ENCODE data around the gene PHACTR3.

The PHACTR3 gene

GRCh38 chr20:59861401-59861800 lies 257.1 kb downstream of the PHACTR3 start:
- no peak overlapping the region for H3K4me3 ChIP-seq (ENCODE audit: control insufficient read depth, low read depth, low read length)
- DNase-seq (ENCODE audit: low read depth): no peak
- TF ChIP-seq CTCF (conservative IDR thresholded peaks at IDR 0.05; ENCODE audit: control insufficient read depth, insufficient read depth, low read depth, low read length): no peak

- no peak for TF ChIP-seq CTCF (conservative IDR thresholded peaks at IDR 0.05; ENCODE audit: control insufficient read depth, insufficient read depth, low read depth, low read length)
- DNase-seq (ENCODE audit: low read depth): no peak
- no peak overlapping the region for H3K4me3 ChIP-seq (ENCODE audit: control insufficient read depth, low read depth, low read length)
These were observed 258.7 kb downstream of the PHACTR3 start for GRCh38 chr20:59863058-59863457.

- DNase-seq (ENCODE audit: low read depth): no peak
- TF ChIP-seq CTCF (conservative IDR thresholded peaks at IDR 0.05; ENCODE audit: control insufficient read depth, insufficient read depth, low read depth, low read length): no peak
- H3K4me3 ChIP-seq (ENCODE audit: control insufficient read depth, low read depth, low read length): no peak overlapping the region
These were observed 260.4 kb downstream of the PHACTR3 start for GRCh38 chr20:59864726-59865125.

GRCh38 chr20:59866338-59866737 lies 262.0 kb downstream of the PHACTR3 start:
- no peak overlapping the region for H3K4me3 ChIP-seq (ENCODE audit: control insufficient read depth, low read depth, low read length)
- peak; percentile 2 for DNase-seq (ENCODE audit: low read depth)
- no peak for TF ChIP-seq CTCF (conservative IDR thresholded peaks at IDR 0.05; ENCODE audit: control insufficient read depth, insufficient read depth, low read depth, low read length)

- H3K4me3 ChIP-seq (ENCODE audit: control insufficient read depth, low read depth, low read length): no peak overlapping the region
- TF ChIP-seq CTCF (conservative IDR thresholded peaks at IDR 0.05; ENCODE audit: control insufficient read depth, insufficient read depth, low read depth, low read length): no peak
- DNase-seq (ENCODE audit: low read depth): no peak
These were observed 266.8 kb downstream of the PHACTR3 start for GRCh38 chr20:59871096-59871495.

- H3K4me3 ChIP-seq (ENCODE audit: control insufficient read depth, low read depth, low read length): no peak overlapping the region
- TF ChIP-seq CTCF (conservative IDR thresholded peaks at IDR 0.05; ENCODE audit: control insufficient read depth, insufficient read depth, low read depth, low read length): no peak
- DNase-seq (ENCODE audit: low read depth): no peak
These were observed 269.1 kb downstream of the PHACTR3 start for GRCh38 chr20:59873409-59873808.

- TF ChIP-seq CTCF (conservative IDR thresholded peaks at IDR 0.05; ENCODE audit: control insufficient read depth, insufficient read depth, low read depth, low read length): no peak
- no peak for DNase-seq (ENCODE audit: low read depth)
- H3K4me3 ChIP-seq (ENCODE audit: control insufficient read depth, low read depth, low read length): no peak overlapping the region
These were observed 275.9 kb downstream of the PHACTR3 start for GRCh38 chr20:59880198-59880597.
